HepG2 (cell line): ENCODE results near the gene PEPD. TPM values are rescaled to one million over a fixed set of nuclear protein-coding genes. Genes with fewer than 3 reads are reported as not detected.

ENCODE experiments used
- CCDC6 ChIP-seq: sonication (generic); formaldehyde crosslinking; IDR thresholded peaks from 2 replicates; pipeline ENCODE4 v1.8.1; 2022; ENCODE audit warnings: mild to moderate bottlenecking, missing genetic modification reagents, moderate library complexity
- HIVEP1 ChIP-seq: sonication (generic); formaldehyde crosslinking; IDR thresholded peaks from 2 replicates; pipeline ENCODE4 v1.4.0; 2020; ENCODE audit warnings: mild to moderate bottlenecking, missing genetic modification reagents
- HMGXB4 ChIP-seq, 2 experiments: sonication (generic) in 1 of 2; formaldehyde crosslinking in 1 of 2; IDR thresholded peaks; 2 replicates each; pipeline versions ENCODE4 v1.4.0 to v1.6.1; 2018 to 2020; ENCODE audit warnings: missing genetic modification reagents in 2 of 2, borderline replicate concordance in 1 of 2, low read depth in 1 of 2, mild to moderate bottlenecking in 1 of 2, missing biosample characterization in 1 of 2
- PATZ1 ChIP-seq: sonication (generic); formaldehyde crosslinking; IDR thresholded peaks from 2 replicates; pipeline ENCODE4 v1.4.0; 2020; ENCODE audit warnings: missing genetic modification reagents
- POGZ ChIP-seq: sonication (generic); formaldehyde crosslinking; IDR thresholded peaks from 2 replicates; pipeline ENCODE4 v1.4.0; 2020; ENCODE audit warnings: mild to moderate bottlenecking, missing genetic modification reagents
- RORA ChIP-seq: sonication (generic); formaldehyde crosslinking; IDR thresholded peaks from 2 replicates; pipeline ENCODE4 v1.5.0; 2020; ENCODE audit warnings: mild to moderate bottlenecking, missing genetic modification reagents, moderate library complexity
- RXRB ChIP-seq: IDR thresholded peaks from 2 replicates; pipeline ENCODE4 v1.6.1; 2016; ENCODE audit warnings: borderline replicate concordance, missing genetic modification reagents, missing compliant biosample characterization
- SAFB2 ChIP-seq: sonication (generic); formaldehyde crosslinking; IDR thresholded peaks from 2 replicates; pipeline ENCODE4 v1.5.1; 2020; ENCODE audit warnings: missing genetic modification reagents, low read depth, mild to moderate bottlenecking, borderline replicate concordance
- SP5 ChIP-seq: IDR thresholded peaks from 2 replicates; pipeline ENCODE4 v1.6.1; 2016; ENCODE audit warnings: low read depth, borderline replicate concordance
- STAT6 ChIP-seq: sonication (generic); formaldehyde crosslinking; IDR thresholded peaks from 2 replicates; pipeline ENCODE4 v1.4.0; 2020; ENCODE audit warnings: missing genetic modification reagents, mild to moderate bottlenecking, borderline replicate concordance
- TIGD3 ChIP-seq: sonication (generic); formaldehyde crosslinking; IDR thresholded peaks from 2 replicates; pipeline ENCODE4 v1.5.1; 2020; ENCODE audit warnings: mild to moderate bottlenecking, missing genetic modification reagents, borderline replicate concordance
- YY1 ChIP-seq: IDR thresholded peaks from 2 replicates; pipeline ENCODE4 v1.6.1; 2011; ENCODE audit warnings: low read length, low read depth, moderate library complexity, mild to moderate bottlenecking; ENCODE audit not compliant: insufficient read depth, insufficient replicate concordance
- ZBED4 ChIP-seq: sonication (generic); formaldehyde crosslinking; IDR thresholded peaks from 2 replicates; pipeline ENCODE4 v1.4.0; 2020; ENCODE audit warnings: missing genetic modification reagents, borderline replicate concordance
- ZNF121 ChIP-seq: sonication (generic); formaldehyde crosslinking; IDR thresholded peaks from 2 replicates; pipeline ENCODE4 v1.5.0; 2020; ENCODE audit warnings: mild to moderate bottlenecking, missing genetic modification reagents
- ZNF331 ChIP-seq: sonication (generic); formaldehyde crosslinking; IDR thresholded peaks from 2 replicates; pipeline ENCODE4 v1.4.0; 2020; ENCODE audit warnings: missing genetic modification reagents
- ZNF510 ChIP-seq: sonication (generic); formaldehyde crosslinking; IDR thresholded peaks from 2 replicates; pipeline ENCODE4 v1.4.0; 2020; ENCODE audit warnings: low read depth, mild to moderate bottlenecking, missing genetic modification reagents
- ZNF616 ChIP-seq: sonication (generic); formaldehyde crosslinking; IDR thresholded peaks from 2 replicates; pipeline ENCODE4 v1.5.0; 2020; ENCODE audit warnings: low read depth, mild to moderate bottlenecking, missing genetic modification reagents
- polyA plus RNA-seq, 8 experiments: library from polyadenylated mRNA; depleted of rRNA in 3 of 8; stranded (reverse) in 7 of 8; unstranded in 1 of 8; fragments of >200 nt; fragmentation: Illumina TruSeq in 4 of 8; extraction: Trizol in 4 of 8; gene quantifications; 2 replicates each; pipeline versions ENCODE4 v1.2.1 to v1.2.3, GENCODE V29; 2011 to 2016; ENCODE audit warnings: low read depth in 4 of 8, missing spikeins in 1 of 8, mixed read lengths in 1 of 8; ENCODE audit not compliant: insufficient read depth in 1 of 8
- total RNA-seq, 5 experiments: library from RNA; depleted of rRNA; stranded (reverse); fragments of >200 nt; fragmentation: Illumina TruSeq; extraction: Trizol; gene quantifications; 2 replicates each; pipeline ENCODE4 v1.2.3, GENCODE V29; 2016; ENCODE audit warnings: low read depth in 1 of 5

Gene PEPD
- total and polyA plus RNA-seq, 2 of the 13 experiments (the other 11 are each of a cell fraction or from before 2014, with no cell fraction given) = 60.7 to 75.1 TPM

GRCh38 chr19:33374236-33374714 lies 147.3 kb downstream of the PEPD start (continued):
- TF ChIP-seq YY1 (no peak), SAFB2 (no peak), HIVEP1 (CRISPR knock-in tag) (0 out of 2 replicates have a peak, but pooled peaks have one; percentile 49), PATZ1 (CRISPR knock-in tag) (peak; percentile 5; the same call in 1 of the 2 replicates), SP5 (CRISPR knock-in tag) (no peak), CCDC6 (no peak), RXRB (CRISPR knock-in tag) (no peak), TIGD3 (no peak), HMGXB4 (CRISPR knock-in tag; IDR thresholded peaks at IDR 0.05; ENCODE audit: borderline replicate concordance in 1 of 2, low read depth in 1 of 2) (peak in 1 of 2 experiments; percentile 17; a peak in 1 of 4 replicates), POGZ (CRISPR knock-in tag) (no peak), STAT6 (no peak), ZBED4 (CRISPR knock-in tag) (no peak), ZNF616 (CRISPR knock-in tag) (no peak), ZNF510 (CRISPR knock-in tag) (0 out of 2 replicates have a peak, but pooled peaks have one; percentile 12), ZNF331 (CRISPR knock-in tag) (no peak), RORA (CRISPR knock-in tag) (no peak), ZNF121 (CRISPR knock-in tag) (no peak)
